Right atrium auricular region (tissue), 2 donors: Measurements from ENCODE around the gene OBI1. TPM values are rescaled to one million over a fixed set of nuclear protein-coding genes. Genes with fewer than 3 reads are reported as not detected.

Source experiments
- DNase-seq: peaks from one replicate; pipeline ENCODE4 v3.0.0-alpha.2; 2019; ENCODE audit warnings: low spot score
- H3K27ac ChIP-seq, 2 donors: fragments of 200-600 bp; sonication (generic); 1 replicate in 1 of 2; 2 replicates in 1 of 2; pipeline ENCODE4 v1.5.1; 2016 to 2019
- H3K27me3 ChIP-seq, 2 donors: fragments of 200-600 bp; sonication (generic); one replicate each; pipeline versions ENCODE4 v1.5.1 to v1.6.0; 2017 to 2019
- H3K36me3 ChIP-seq: fragments of 200-600 bp; sonication (generic); one replicate; pipeline ENCODE4 v1.5.1; 2016
- H3K4me1 ChIP-seq, 2 donors: fragments of 200-600 bp; sonication (generic); one replicate each; pipeline versions ENCODE4 v1.5.1 to v1.6.0; 2017 to 2019
- H3K4me3 ChIP-seq, 2 donors: fragments of 200-600 bp; sonication (generic); 1 replicate in 1 of 2; 2 replicates in 1 of 2; pipeline ENCODE4 v1.5.1; 2017 to 2019; ENCODE audit warnings: mild to moderate bottlenecking in 1 of 2, moderate library complexity in 1 of 2
- H3K9me3 ChIP-seq, 2 donors: fragments of 200-600 bp; sonication (generic); one replicate each; pipeline ENCODE4 v1.5.1; 2019
- total RNA-seq, 2 donors: library from RNA; depleted of rRNA; stranded (reverse); fragments of >200 nt; gene quantifications; one replicate each; pipeline ENCODE4 v1.1.0, GENCODE V29; 2016
- TF ChIP-seq, protein P1 (sequence below), 2 donors: fragments of 200-600 bp; sonication (generic); IDR thresholded peaks; one replicate each; pipeline ENCODE4 v1.5.1; 2019; ENCODE audit warnings: antibody characterized with exemption in 2 of 2

OBI1 gene
- total RNA-seq, 2 donors from 2014 or later = 6.1 to 7.3 TPM

GRCh38 chr13:78587395-78587794 lies 71.6 kb downstream of the OBI1 start:
- TF ChIP-seq, protein P1, sequence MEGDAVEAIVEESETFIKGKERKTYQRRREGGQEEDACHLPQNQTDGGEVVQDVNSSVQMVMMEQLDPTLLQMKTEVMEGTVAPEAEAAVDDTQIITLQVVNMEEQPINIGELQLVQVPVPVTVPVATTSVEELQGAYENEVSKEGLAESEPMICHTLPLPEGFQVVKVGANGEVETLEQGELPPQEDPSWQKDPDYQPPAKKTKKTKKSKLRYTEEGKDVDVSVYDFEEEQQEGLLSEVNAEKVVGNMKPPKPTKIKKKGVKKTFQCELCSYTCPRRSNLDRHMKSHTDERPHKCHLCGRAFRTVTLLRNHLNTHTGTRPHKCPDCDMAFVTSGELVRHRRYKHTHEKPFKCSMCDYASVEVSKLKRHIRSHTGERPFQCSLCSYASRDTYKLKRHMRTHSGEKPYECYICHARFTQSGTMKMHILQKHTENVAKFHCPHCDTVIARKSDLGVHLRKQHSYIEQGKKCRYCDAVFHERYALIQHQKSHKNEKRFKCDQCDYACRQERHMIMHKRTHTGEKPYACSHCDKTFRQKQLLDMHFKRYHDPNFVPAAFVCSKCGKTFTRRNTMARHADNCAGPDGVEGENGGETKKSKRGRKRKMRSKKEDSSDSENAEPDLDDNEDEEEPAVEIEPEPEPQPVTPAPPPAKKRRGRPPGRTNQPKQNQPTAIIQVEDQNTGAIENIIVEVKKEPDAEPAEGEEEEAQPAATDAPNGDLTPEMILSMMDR (IDR thresholded peaks at IDR 0.05) = no peak
- no peak overlapping the region for H3K4me3 ChIP-seq
- H3K27ac ChIP-seq = no peak overlapping the region
- H3K4me1 ChIP-seq = no peaks in the 10 kb centered on the region
- no peaks in the 10 kb centered on the region for H3K36me3 ChIP-seq
- H3K27me3 ChIP-seq = peaks cover 10 to 17% of the 10 kb centered on the region in 2 donors
- H3K9me3 ChIP-seq = no peaks in the 10 kb centered on the region
- DNase-seq = no peak

- H3K4me3 ChIP-seq = no peak overlapping the region
- H3K4me1 ChIP-seq = no peaks in the 10 kb centered on the region
- no peaks in the 10 kb centered on the region for H3K36me3 ChIP-seq
- H3K27ac ChIP-seq = no peak overlapping the region
- no peaks in the 10 kb centered on the region for H3K9me3 ChIP-seq
- H3K27me3 ChIP-seq = peaks cover 5 to 10% of the 10 kb centered on the region in 2 donors
- TF ChIP-seq, protein P1 (IDR thresholded peaks at IDR 0.05) = no peak
- DNase-seq = no peak
These were observed 72.2 kb downstream of the OBI1 start for GRCh38 chr13:78586706-78587105.

GRCh38 chr13:78576261-78576660 lies 82.7 kb downstream of the OBI1 start:
- no peak for DNase-seq
- Histone ChIP-seq H3K36me3 (no peaks in the 10 kb centered on the region), H3K9me3 (no peaks in the 10 kb centered on the region), H3K27ac (no peak overlapping the region), H3K4me3 (no peak overlapping the region), H3K27me3 (no peaks in the 10 kb centered on the region), H3K4me1 (no peaks in the 10 kb centered on the region)
- TF ChIP-seq, protein P1 (IDR thresholded peaks at IDR 0.05) = no peak

DNA sequence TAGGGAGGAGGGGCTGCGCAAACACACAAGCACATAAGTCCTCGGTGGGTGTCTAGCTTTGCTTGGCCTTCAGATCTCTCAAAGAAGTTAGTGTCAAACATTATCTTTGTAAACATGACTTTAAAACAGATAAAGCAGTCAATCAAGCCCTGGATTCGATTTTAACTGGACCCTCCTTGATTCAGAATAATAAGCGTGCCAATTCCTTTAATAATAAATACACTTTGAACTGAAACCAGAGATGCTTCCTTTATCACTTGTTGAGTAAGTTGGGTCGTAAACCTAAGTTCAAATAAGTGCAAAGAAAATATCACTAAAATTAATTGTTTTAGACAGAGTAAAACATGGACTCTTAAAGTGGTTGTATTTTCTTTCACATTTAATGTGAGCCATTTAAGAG lies 86.5 kb downstream of the OBI1 start:
- TF ChIP-seq, protein P1 (IDR thresholded peaks at IDR 0.05) = no peak
- no peaks in the 10 kb centered on the region for H3K36me3 ChIP-seq

DNA sequence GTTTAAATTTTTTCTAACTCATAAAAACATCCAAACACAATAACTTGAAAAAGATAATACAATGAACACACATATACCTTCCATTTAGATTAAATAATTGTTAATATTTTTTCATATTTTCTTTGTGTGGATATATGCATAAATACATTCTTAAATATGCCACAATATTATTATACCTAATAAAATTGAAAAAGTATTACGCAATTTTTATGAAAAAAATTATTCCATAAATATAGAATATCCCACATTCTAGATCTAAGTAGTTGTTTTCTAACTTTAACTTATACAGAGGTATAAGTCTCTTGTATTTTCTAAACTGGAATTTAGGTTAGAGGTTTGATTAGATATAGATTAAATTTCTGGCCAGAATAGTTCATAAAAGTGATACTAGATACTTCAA lies 89.9 kb downstream of the OBI1 start:
- H3K36me3 ChIP-seq = no peaks in the 10 kb centered on the region
- no peak for DNase-seq
- no peaks in the 10 kb centered on the region for H3K9me3 ChIP-seq
- TF ChIP-seq, protein P1 (IDR thresholded peaks at IDR 0.05) = no peak
- H3K4me3 ChIP-seq = no peak overlapping the region
- no peak overlapping the region for H3K27ac ChIP-seq
- H3K27me3 ChIP-seq = no peaks in the 10 kb centered on the region
- no peaks in the 10 kb centered on the region for H3K4me1 ChIP-seq

More for the DNA sequence above, 86.5 kb downstream of the OBI1 start:
- H3K27ac ChIP-seq = no peak overlapping the region
- no peaks in the 10 kb centered on the region for H3K27me3 ChIP-seq
- H3K4me3 ChIP-seq = no peak overlapping the region
- DNase-seq = no peak
- no peaks in the 10 kb centered on the region for H3K9me3 ChIP-seq
- no peaks in the 10 kb centered on the region for H3K4me1 ChIP-seq

- no peak for DNase-seq
- TF ChIP-seq, protein P1 (IDR thresholded peaks at IDR 0.05) = no peak
- no peaks in the 10 kb centered on the region for H3K9me3 ChIP-seq
- no peak overlapping the region for H3K4me3 ChIP-seq
- no peaks in the 10 kb centered on the region for H3K36me3 ChIP-seq
- no peak overlapping the region for H3K27ac ChIP-seq
- no peaks in the 10 kb centered on the region for H3K4me1 ChIP-seq
- H3K27me3 ChIP-seq = no peaks in the 10 kb centered on the region
These were observed 92.3 kb downstream of the OBI1 start for GRCh38 chr13:78566631-78567030.
